Cardiac muscle cell (in vitro differentiated cells and primary cell): Measurements from ENCODE around the gene GGTA1. TPM values are rescaled to one million over a fixed set of nuclear protein-coding genes. Genes with fewer than 3 reads are reported as not detected.
"Not testable (repeated sequence)": the region's sequence is repeated elsewhere in the genome, so short reads cannot be mapped to it uniquely, and the experiment has no call there.

ENCODE experiments used
- DNase-seq, 2 donors: peaks; one replicate each; pipeline versions ENCODE4 v3.0.0 to v3.0.0-alpha.2; 2010 to 2017; ENCODE audit warnings: low read depth in 1 of 2, low spot score in 1 of 2
- H3K27ac ChIP-seq: fragments of 200-600 bp; sonication (generic); 2 replicates; pipeline ENCODE4 v1.5.1; 2016
- H3K27me3 ChIP-seq: fragments of 200-600 bp; sonication (generic); 2 replicates; pipeline ENCODE4 v1.6.0; 2016; ENCODE audit warnings: control low read depth
- H3K36me3 ChIP-seq: fragments of 200-600 bp; sonication (generic); 2 replicates; pipeline ENCODE4 v1.5.1; 2016; ENCODE audit warnings: control low read depth
- H3K4me1 ChIP-seq: fragments of 200-600 bp; sonication (generic); 2 replicates; pipeline ENCODE4 v1.8.1; 2017; ENCODE audit warnings: low read depth, mild to moderate bottlenecking, mixed run types
- H3K4me3 ChIP-seq: fragments of 200-600 bp; sonication (generic); 2 replicates; pipeline ENCODE4 v1.5.1; 2016; ENCODE audit warnings: mild to moderate bottlenecking
- H3K9me3 ChIP-seq: fragments of 200-600 bp; sonication (generic); 2 replicates; pipeline ENCODE4 v1.5.1; 2017; ENCODE audit warnings: low read depth, mild to moderate bottlenecking, control low read depth
- polyA plus RNA-seq: library from polyadenylated mRNA; unstranded; fragments of >200 nt; fragmentation: Nextera tagmentation; extraction: Ambion mirVana; gene quantifications from 2 replicates; pipeline ENCODE4 v1.2.1, GENCODE V29; 2016
- total RNA-seq: library from RNA; depleted of rRNA; stranded (reverse); fragments of >200 nt; gene quantifications from 2 replicates; pipeline ENCODE4 v1.2.3, GENCODE V29; 2016
- TF ChIP-seq, protein P1 (sequence below): IDR thresholded peaks from 2 replicates; pipeline ENCODE4 v1.5.1; 2012; ENCODE audit warnings: low read depth, mild to moderate bottlenecking, low read length

GGTA1 gene
- total and polyA plus RNA-seq, 2 experiments from 2014 or later: 1.6 TPM; not detected in 1

- Histone ChIP-seq H3K9me3 (no peaks in the 10 kb centered on the region), H3K27ac (no peak overlapping the region), H3K4me3 (no peak overlapping the region), H3K27me3 (no peaks in the 10 kb centered on the region), H3K4me1 (peaks cover 15% of the 10 kb centered on the region), H3K36me3 (no peaks in the 10 kb centered on the region)
- TF ChIP-seq, protein P1, sequence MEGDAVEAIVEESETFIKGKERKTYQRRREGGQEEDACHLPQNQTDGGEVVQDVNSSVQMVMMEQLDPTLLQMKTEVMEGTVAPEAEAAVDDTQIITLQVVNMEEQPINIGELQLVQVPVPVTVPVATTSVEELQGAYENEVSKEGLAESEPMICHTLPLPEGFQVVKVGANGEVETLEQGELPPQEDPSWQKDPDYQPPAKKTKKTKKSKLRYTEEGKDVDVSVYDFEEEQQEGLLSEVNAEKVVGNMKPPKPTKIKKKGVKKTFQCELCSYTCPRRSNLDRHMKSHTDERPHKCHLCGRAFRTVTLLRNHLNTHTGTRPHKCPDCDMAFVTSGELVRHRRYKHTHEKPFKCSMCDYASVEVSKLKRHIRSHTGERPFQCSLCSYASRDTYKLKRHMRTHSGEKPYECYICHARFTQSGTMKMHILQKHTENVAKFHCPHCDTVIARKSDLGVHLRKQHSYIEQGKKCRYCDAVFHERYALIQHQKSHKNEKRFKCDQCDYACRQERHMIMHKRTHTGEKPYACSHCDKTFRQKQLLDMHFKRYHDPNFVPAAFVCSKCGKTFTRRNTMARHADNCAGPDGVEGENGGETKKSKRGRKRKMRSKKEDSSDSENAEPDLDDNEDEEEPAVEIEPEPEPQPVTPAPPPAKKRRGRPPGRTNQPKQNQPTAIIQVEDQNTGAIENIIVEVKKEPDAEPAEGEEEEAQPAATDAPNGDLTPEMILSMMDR: peak; percentile 46
- peak; percentile 51 to 60 for DNase-seq
These were observed 59.7 kb downstream of the GGTA1 start for GRCh38 chr9:121439711-121440664.

- DNase-seq: no peak
- Histone ChIP-seq H3K36me3 (no peaks in the 10 kb centered on the region), H3K4me3 (no peak overlapping the region), H3K27ac (no peak overlapping the region), H3K27me3 (no peaks in the 10 kb centered on the region), H3K9me3 (no peaks in the 10 kb centered on the region), H3K4me1 (peaks cover 19% of the 10 kb centered on the region)
- TF ChIP-seq, protein P1: no peak
These were observed 60.6 kb downstream of the GGTA1 start for GRCh38 chr9:121439016-121439415.

DNA sequence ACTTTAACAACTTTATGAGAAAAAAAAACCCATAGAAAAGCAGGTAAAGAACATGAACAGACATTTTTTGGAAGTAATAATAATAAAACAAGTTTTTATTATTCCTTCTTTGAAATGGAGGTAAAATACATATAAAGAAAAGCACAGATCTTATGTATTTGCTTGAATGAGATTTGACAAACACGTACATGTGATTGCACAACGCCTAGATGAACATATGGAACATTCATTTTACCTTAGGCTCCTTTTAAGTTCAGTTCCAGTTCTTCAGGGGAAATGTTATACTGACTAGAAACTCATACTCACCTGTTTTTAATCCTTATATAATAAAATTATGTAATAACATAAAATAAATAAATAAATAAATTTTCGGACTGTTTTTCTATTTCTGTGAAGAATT lies 61.8 kb downstream of the GGTA1 start:
- Histone ChIP-seq H3K27me3 (no peaks in the 10 kb centered on the region), H3K4me1 (peaks cover 19% of the 10 kb centered on the region), H3K36me3 (no peaks in the 10 kb centered on the region), H3K9me3 (no peaks in the 10 kb centered on the region), H3K27ac (no peak overlapping the region), H3K4me3 (no peak overlapping the region)
- TF ChIP-seq, protein P1: no peak
- DNase-seq: no peak

GRCh38 chr9:121437046-121437445 lies 62.6 kb downstream of the GGTA1 start:
- not testable (repeated sequence) for H3K4me3 ChIP-seq, H3K27ac ChIP-seq, DNase-seq, H3K27me3 ChIP-seq, H3K36me3 ChIP-seq, H3K9me3 ChIP-seq
- peaks cover 19% of the 10 kb centered on the region for H3K4me1 ChIP-seq

DNA sequence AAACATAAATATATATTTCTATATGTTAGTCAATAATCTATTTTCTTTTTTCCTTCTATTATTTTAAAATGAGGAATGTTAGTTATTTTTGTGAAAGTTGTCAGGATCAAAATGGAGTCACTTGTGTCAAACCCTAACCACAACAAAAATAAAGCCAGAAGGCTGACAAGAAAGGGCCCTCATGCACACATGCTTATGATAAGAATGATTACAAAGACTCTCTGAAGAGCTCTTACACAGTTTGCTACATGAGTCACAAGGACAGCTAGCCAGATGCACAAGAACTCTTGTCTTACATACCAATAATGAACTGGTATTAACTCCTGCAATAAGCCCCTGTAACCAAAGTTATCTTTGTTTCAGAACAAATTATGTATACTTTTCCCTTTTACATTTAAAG lies 64.7 kb downstream of the GGTA1 start:
- peak; percentile 21 to 74 for DNase-seq
- Histone ChIP-seq H3K9me3 (no peaks in the 10 kb centered on the region), H3K4me3 (no peak overlapping the region), H3K27ac (no peak overlapping the region), H3K27me3 (no peaks in the 10 kb centered on the region), H3K36me3 (no peaks in the 10 kb centered on the region), H3K4me1 (peaks cover 17% of the 10 kb centered on the region)
- TF ChIP-seq, protein P1: no peak

GRCh38 chr9:121427899-121428298 lies 71.7 kb downstream of the GGTA1 start:
- no peaks in the 10 kb centered on the region for H3K4me1 ChIP-seq
- no peak overlapping the region for H3K4me3 ChIP-seq
- no peaks in the 10 kb centered on the region for H3K27me3 ChIP-seq
- H3K27ac ChIP-seq: no peak overlapping the region
- no peaks in the 10 kb centered on the region for H3K36me3 ChIP-seq
- H3K9me3 ChIP-seq: no peaks in the 10 kb centered on the region
- DNase-seq: no peak
- TF ChIP-seq, protein P1: no peak
